Neural crest cell (in vitro differentiated cells): ENCODE results near the gene LCNL1. TPM values are rescaled to one million over a fixed set of nuclear protein-coding genes. Genes with fewer than 3 reads are reported as not detected.

ENCODE experiments used
- DNase-seq: peaks from one replicate; pipeline ENCODE4 v3.0.0; 2021; ENCODE audit warnings: low read depth, mixed read lengths, low spot score
- H3K27ac Mint-ChIP-seq: one replicate; pipeline ENCODE4 v1.8.0; 2021; ENCODE audit warnings: mild to moderate bottlenecking, mixed read lengths; ENCODE audit not compliant: unreplicated experiment
- H3K27me3 Mint-ChIP-seq: 2 replicates; pipeline ENCODE4 v1.8.0; 2021; ENCODE audit warnings: low read depth, mild to moderate bottlenecking, mixed read lengths
- H3K36me3 Mint-ChIP-seq: 2 replicates; pipeline ENCODE4 v1.8.0; 2021; ENCODE audit warnings: low read depth, mild to moderate bottlenecking, mixed read lengths
- H3K4me1 Mint-ChIP-seq: 2 replicates; pipeline ENCODE4 v1.8.0; 2021; ENCODE audit warnings: mixed read lengths
- H3K4me3 Mint-ChIP-seq: one replicate; pipeline ENCODE4 v1.8.0; 2021; ENCODE audit warnings: mild to moderate bottlenecking, mixed read lengths
- H3K9me3 Mint-ChIP-seq: 2 replicates; pipeline ENCODE4 v1.8.0; 2021; ENCODE audit warnings: mixed read lengths
- CTCF ChIP-seq: fragments of 200-600 bp; sonication (generic); conservative IDR thresholded peaks from 2 replicates; pipeline ENCODE4 v1.5.0; 2021; ENCODE audit warnings: antibody characterized with exemption, mild to moderate bottlenecking
- total RNA-seq: library from RNA; stranded (reverse); gene quantifications from 2 replicates; pipeline ENCODE4 v1.2.1, GENCODE V29; 2021

The LCNL1 gene
- total RNA-seq, 1 donor from 2014 or later, result not detected

- Mint-ChIP-seq H3K4me3 (no peak overlapping the region), H3K4me1 (peaks cover 16% of the 10 kb centered on the region), H3K27me3 (no peaks in the 10 kb centered on the region), H3K36me3 (no peaks in the 10 kb centered on the region), H3K9me3 (no peaks in the 10 kb centered on the region), H3K27ac (no peak overlapping the region)
- DNase-seq, result no peak
- no peak for TF ChIP-seq CTCF
Observed at GRCh38 chr9:136963341-136963740, 19.5 kb upstream of the LCNL1 start.

- Mint-ChIP-seq H3K9me3 (no peaks in the 10 kb centered on the region), H3K36me3 (no peaks in the 10 kb centered on the region), H3K27ac (no peak overlapping the region), H3K4me3 (no peak overlapping the region), H3K4me1 (peaks cover 16% of the 10 kb centered on the region), H3K27me3 (no peaks in the 10 kb centered on the region)
- DNase-seq, result no peak
- no peak for TF ChIP-seq CTCF
Observed at GRCh38 chr9:136963751-136964150, 19.0 kb upstream of the LCNL1 start.

GRCh38 chr9:136964171-136964689 is 18.6 kb upstream of the LCNL1 start:
- DNase-seq, result no peak
- H3K4me1 Mint-ChIP-seq, result peaks cover 16% of the 10 kb centered on the region
- no peaks in the 10 kb centered on the region for H3K9me3 Mint-ChIP-seq
- H3K4me3 Mint-ChIP-seq, result no peak overlapping the region
- no peak for TF ChIP-seq CTCF
- no peaks in the 10 kb centered on the region for H3K27me3 Mint-ChIP-seq
- H3K36me3 Mint-ChIP-seq, result no peaks in the 10 kb centered on the region
- no peak overlapping the region for H3K27ac Mint-ChIP-seq

- Mint-ChIP-seq H3K27ac (no peak overlapping the region), H3K9me3 (no peaks in the 10 kb centered on the region), H3K36me3 (no peaks in the 10 kb centered on the region), H3K4me1 (peaks cover 16% of the 10 kb centered on the region), H3K27me3 (no peaks in the 10 kb centered on the region), H3K4me3 (no peak overlapping the region)
- no peak for DNase-seq
- TF ChIP-seq CTCF, result no peak
Observed at GRCh38 chr9:136964833-136965422, 17.9 kb upstream of the LCNL1 start.

GRCh38 chr9:136965771-136966484 is 16.9 kb upstream of the LCNL1 start:
- Mint-ChIP-seq H3K27me3 (no peaks in the 10 kb centered on the region), H3K9me3 (no peaks in the 10 kb centered on the region), H3K4me1 (peaks cover 16% of the 10 kb centered on the region), H3K36me3 (no peaks in the 10 kb centered on the region), H3K27ac (peak overlapping the region; percentile 91), H3K4me3 (no peak overlapping the region)
- no peak for TF ChIP-seq CTCF
- DNase-seq, result no peak
